ENCODE results near the gene TRAPPC1. TPM values are rescaled to one million over a fixed set of nuclear protein-coding genes. Genes with fewer than 3 reads are reported as not detected.

TRAPPC1 gene
- total RNA-seq, 1 donor from 2014 or later = 95.3 TPM

- no peak for DNase-seq (ENCODE audit: low read depth)
- H3K4me3 ChIP-seq (ENCODE audit: low read depth, low read length) = no peak overlapping the region
- no peak for TF ChIP-seq CTCF (conservative IDR thresholded peaks at IDR 0.05; ENCODE audit: low read depth, low read length)
Observed at GRCh38 chr17:7893187-7893880, 38.4 kb downstream of the TRAPPC1 start.

GRCh38 chr17:7889166-7889955, 42.4 kb downstream of the TRAPPC1 start:
- peak; percentile 52 for TF ChIP-seq CTCF (conservative IDR thresholded peaks at IDR 0.05; ENCODE audit: low read depth, low read length)
- peak; percentile 46 for DNase-seq (ENCODE audit: low read depth)
- no peak overlapping the region for H3K4me3 ChIP-seq (ENCODE audit: low read depth, low read length)

- no peak for DNase-seq (ENCODE audit: low read depth)
- TF ChIP-seq CTCF (conservative IDR thresholded peaks at IDR 0.05; ENCODE audit: low read depth, low read length) = no peak
Observed at GRCh38 chr17:7888184-7888920, 43.4 kb downstream of the TRAPPC1 start, which contains the start of gene CHD3. TSS of gene CHD3 (plus strand) at chr17:7888789. CDS start at chr17:7889001, 212 bp downstream.

GRCh38 chr17:7887482-7888183, 44.1 kb downstream of the TRAPPC1 start:
- peak overlapping the region; percentile 88 for H3K4me3 ChIP-seq (ENCODE audit: low read depth, low read length)
- peak; percentile 29 for DNase-seq (ENCODE audit: low read depth)
- TF ChIP-seq CTCF (conservative IDR thresholded peaks at IDR 0.05; ENCODE audit: low read depth, low read length) = no peak

More at GRCh38 chr17:7888184-7888920, 43.4 kb downstream of the TRAPPC1 start, which contains the start of gene CHD3:
- H3K4me3 ChIP-seq (ENCODE audit: low read depth, low read length) = peak within 1 kb of the TSS; percentile 88

GRCh38 chr17:7887038-7887481, 44.7 kb downstream of the TRAPPC1 start:
- no peak for DNase-seq (ENCODE audit: low read depth)
- H3K4me3 ChIP-seq (ENCODE audit: low read depth, low read length) = peak overlapping the region; percentile 88
- no peak for TF ChIP-seq CTCF (conservative IDR thresholded peaks at IDR 0.05; ENCODE audit: low read depth, low read length)

Data from epithelial cell of proximal tubule (primary cell).